Measurements from ENCODE around the gene SNX20.

DNA sequence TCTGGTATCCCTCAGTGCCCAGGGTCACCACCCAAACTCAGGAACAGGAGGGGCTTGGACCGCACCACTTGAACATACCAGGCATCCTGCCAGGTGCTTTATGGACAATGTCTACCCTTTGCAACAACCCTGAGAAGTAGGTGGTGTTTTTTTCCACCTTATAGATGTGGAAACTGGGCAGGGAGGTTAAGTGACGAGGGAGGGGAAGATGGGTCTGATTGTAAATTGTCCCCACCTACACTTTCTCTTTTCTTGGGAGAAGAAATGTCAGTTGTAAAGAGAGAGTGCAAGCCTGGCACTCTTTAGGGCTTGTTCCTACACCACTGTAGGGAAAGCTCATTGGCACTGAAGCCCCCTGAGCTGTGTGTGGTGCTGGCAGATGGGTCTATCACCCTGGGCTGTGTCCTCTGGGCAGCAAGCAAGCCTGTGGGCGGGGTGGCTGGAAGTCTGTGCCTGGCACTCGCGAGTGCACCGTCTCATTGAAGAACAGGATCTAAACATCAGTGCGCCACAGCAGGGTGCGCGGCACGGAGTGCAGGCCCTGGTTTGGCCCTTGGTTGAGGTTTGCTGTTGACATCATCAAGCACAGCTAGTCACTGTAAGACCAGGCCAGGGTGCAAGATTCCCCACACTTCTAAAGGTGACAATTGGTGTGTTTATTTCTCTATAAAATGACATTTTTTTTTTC lies 27.4 kb upstream of the SNX20 start:
- TF ChIP-seq PHB2 (IDR thresholded peaks at IDR 0.05; ENCODE audit: partially characterized antibody): no peak
- no peak for TF ChIP-seq POLR2AphosphoS5 (IDR thresholded peaks at IDR 0.05; ENCODE audit: low read depth, low read length)
- TF ChIP-seq, protein P1, sequence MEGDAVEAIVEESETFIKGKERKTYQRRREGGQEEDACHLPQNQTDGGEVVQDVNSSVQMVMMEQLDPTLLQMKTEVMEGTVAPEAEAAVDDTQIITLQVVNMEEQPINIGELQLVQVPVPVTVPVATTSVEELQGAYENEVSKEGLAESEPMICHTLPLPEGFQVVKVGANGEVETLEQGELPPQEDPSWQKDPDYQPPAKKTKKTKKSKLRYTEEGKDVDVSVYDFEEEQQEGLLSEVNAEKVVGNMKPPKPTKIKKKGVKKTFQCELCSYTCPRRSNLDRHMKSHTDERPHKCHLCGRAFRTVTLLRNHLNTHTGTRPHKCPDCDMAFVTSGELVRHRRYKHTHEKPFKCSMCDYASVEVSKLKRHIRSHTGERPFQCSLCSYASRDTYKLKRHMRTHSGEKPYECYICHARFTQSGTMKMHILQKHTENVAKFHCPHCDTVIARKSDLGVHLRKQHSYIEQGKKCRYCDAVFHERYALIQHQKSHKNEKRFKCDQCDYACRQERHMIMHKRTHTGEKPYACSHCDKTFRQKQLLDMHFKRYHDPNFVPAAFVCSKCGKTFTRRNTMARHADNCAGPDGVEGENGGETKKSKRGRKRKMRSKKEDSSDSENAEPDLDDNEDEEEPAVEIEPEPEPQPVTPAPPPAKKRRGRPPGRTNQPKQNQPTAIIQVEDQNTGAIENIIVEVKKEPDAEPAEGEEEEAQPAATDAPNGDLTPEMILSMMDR (CRISPR knock-in tag; IDR thresholded peaks at IDR 0.05): no peak
- TF ChIP-seq CEBPB (IDR thresholded peaks at IDR 0.05; ENCODE audit: borderline replicate concordance, low read depth, low read length): no peak
- no peak for TF ChIP-seq ZMYM3 (CRISPR knock-in tag; IDR thresholded peaks at IDR 0.05)
- no peak for TF ChIP-seq HMG20B (CRISPR knock-in tag; conservative IDR thresholded peaks at IDR 0.05)
- no peak for TF ChIP-seq RCOR2 (CRISPR knock-in tag; IDR thresholded peaks at IDR 0.05)
- TF ChIP-seq, protein P2, sequence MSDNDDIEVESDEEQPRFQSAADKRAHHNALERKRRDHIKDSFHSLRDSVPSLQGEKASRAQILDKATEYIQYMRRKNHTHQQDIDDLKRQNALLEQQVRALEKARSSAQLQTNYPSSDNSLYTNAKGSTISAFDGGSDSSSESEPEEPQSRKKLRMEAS (IDR thresholded peaks at IDR 0.05): no peak
- TF ChIP-seq FOXM1 (CRISPR knock-in tag; IDR thresholded peaks at IDR 0.05): no peak

Measured in HepG2 (cell line).